GM23338 (cell line): ENCODE data around the gene TMEM11. TPM values are rescaled to one million over a fixed set of nuclear protein-coding genes. Genes with fewer than 3 reads are reported as not detected.

Experiments used
- ATAC-seq: fragments of 200-7000 bp; cut with Tn5 transposase; 3 replicates; pipeline ENCODE4 v1.9.1; 2020
- DNase-seq: peaks from one replicate; pipeline ENCODE4 v3.0.0-alpha.2; 2015; ENCODE audit warnings: low spot score
- H2AFZ ChIP-seq: fragments of 200-600 bp; sonication (generic); 2 replicates; pipeline ENCODE4 v1.8.0; 2016; ENCODE audit warnings: antibody characterized with exemption, mild to moderate bottlenecking, moderate library complexity
- H3F3A ChIP-seq: fragments of 200-600 bp; sonication (generic); replicated peaks from 2 replicates; pipeline ENCODE4 v1.8.0; 2017; ENCODE audit warnings: antibody characterized with exemption, mixed run types, low read depth
- H3K27ac ChIP-seq: fragments of 200-600 bp; sonication (generic); 2 replicates; pipeline ENCODE4 v1.6.1; 2016; ENCODE audit warnings: low read depth
- H3K27me3 ChIP-seq: fragments of 200-600 bp; sonication (generic); 2 replicates; pipeline ENCODE4 v1.8.0; 2016; ENCODE audit warnings: mild to moderate bottlenecking, mixed run types, moderate library complexity; ENCODE audit not compliant: insufficient read depth
- H3K36me3 ChIP-seq: fragments of 200-600 bp; sonication (generic); 2 replicates; pipeline ENCODE4 v1.8.0; 2016; ENCODE audit warnings: mild to moderate bottlenecking; ENCODE audit not compliant: insufficient read depth
- H3K4me1 ChIP-seq: fragments of 200-600 bp; sonication (generic); 2 replicates; pipeline ENCODE4 v1.8.0; 2016; ENCODE audit warnings: mild to moderate bottlenecking, moderate library complexity; ENCODE audit not compliant: insufficient read depth
- H3K4me2 ChIP-seq: fragments of 200-600 bp; sonication (generic); 2 replicates; pipeline ENCODE4 v1.7.1; 2017; ENCODE audit warnings: mixed run types
- H3K4me3 ChIP-seq: fragments of 200-600 bp; sonication (generic); 2 replicates; pipeline ENCODE4 v1.6.1; 2016; ENCODE audit warnings: mixed run types
- H3K79me2 ChIP-seq: fragments of 200-600 bp; sonication (generic); replicated peaks from 2 replicates; pipeline ENCODE4 v1.8.0; 2017; ENCODE audit warnings: mild to moderate bottlenecking; ENCODE audit not compliant: insufficient read depth
- H3K9me2 ChIP-seq: fragments of 200-600 bp; sonication (generic); 2 replicates; pipeline ENCODE4 v1.8.0; 2017; ENCODE audit not compliant: insufficient read depth
- H4K20me1 ChIP-seq: fragments of 200-600 bp; sonication (generic); replicated peaks from 2 replicates; pipeline ENCODE4 v1.8.0; 2017; ENCODE audit warnings: mild to moderate bottlenecking; ENCODE audit not compliant: insufficient read depth
- H3K27ac Mint-ChIP-seq: 2 replicates; pipeline ENCODE4 v1.8.0; 2020; ENCODE audit warnings: inconsistent platforms, mild to moderate bottlenecking, moderate library complexity, mixed read lengths
- H3K27me3 Mint-ChIP-seq: 3 replicates; pipeline ENCODE4 v1.8.0; 2022; ENCODE audit warnings: low read depth, mild to moderate bottlenecking, moderate library complexity, mixed read lengths, inconsistent platforms; ENCODE audit not compliant: insufficient read depth, poor library complexity
- H3K36me3 Mint-ChIP-seq: 3 replicates; pipeline ENCODE4 v1.8.0; 2021; ENCODE audit warnings: low read depth, mild to moderate bottlenecking, inconsistent platforms, moderate library complexity, mixed read lengths
- H3K4me1 Mint-ChIP-seq: 3 replicates; pipeline ENCODE4 v1.8.0; 2020; ENCODE audit warnings: mild to moderate bottlenecking, inconsistent platforms, mixed read lengths
- H3K4me3 Mint-ChIP-seq: 3 replicates; pipeline ENCODE4 v1.8.0; 2021; ENCODE audit warnings: moderate library complexity, mild to moderate bottlenecking, inconsistent platforms, mixed read lengths
- H3K9me3 Mint-ChIP-seq: 3 replicates; pipeline ENCODE4 v1.8.0; 2020; ENCODE audit warnings: moderate library complexity, mild to moderate bottlenecking, inconsistent platforms, mixed read lengths
- CTCF ChIP-seq, 2 experiments: fragments of 200-600 bp in 1 of 2; sonication (generic) in 1 of 2; conservative IDR thresholded peaks; 2 replicates each; pipeline versions ENCODE4 v1.5.1 to v1.6.1; 2016 to 2017; ENCODE audit warnings: antibody characterized with exemption in 2 of 2, low read depth in 2 of 2, mild to moderate bottlenecking in 2 of 2, moderate library complexity in 1 of 2
- ETS1 ChIP-seq: IDR thresholded peaks from 2 replicates; pipeline ENCODE4 v1.6.1; 2016; ENCODE audit warnings: antibody characterized with exemption
- POLR2AphosphoS5 ChIP-seq: IDR thresholded peaks from 2 replicates; pipeline ENCODE4 v1.6.1; 2016; ENCODE audit warnings: antibody characterized with exemption, low read depth
- STAT1 ChIP-seq: IDR thresholded peaks from one replicate; pipeline ENCODE4 v1.6.1; 2016; ENCODE audit warnings: antibody characterized with exemption; ENCODE audit not compliant: unreplicated experiment
- ZNF331 ChIP-seq: fragments of 250-450 bp; sonication (Bioruptor Pico); IDR thresholded peaks from 2 replicates; pipeline ENCODE4 v1.5.0; 2020; ENCODE audit warnings: low read depth, mild to moderate bottlenecking, moderate library complexity
- ZNF462 ChIP-seq: fragments of 250-450 bp; sonication (Bioruptor Pico); IDR thresholded peaks from 2 replicates; pipeline ENCODE4 v1.5.0; 2020; ENCODE audit warnings: mild to moderate bottlenecking, moderate library complexity
- polyA plus RNA-seq: library from polyadenylated mRNA; unstranded; fragments of >200 nt; fragmentation: Nextera tagmentation; extraction: Ambion mirVana; gene quantifications from 2 replicates; pipeline ENCODE4 v1.2.1, GENCODE V29; 2016
- total RNA-seq: library from RNA; depleted of rRNA; stranded (reverse); fragments of >200 nt; shearing (Covaris generic); gene quantifications from 2 replicates; pipeline ENCODE4 v1.2.3, GENCODE V29; 2014

Gene TMEM11
- total and polyA plus RNA-seq, 2 experiments from 2014 or later, result 38.5 to 90.2 TPM

GRCh38 chr17:21232033-21232749, 18.2 kb upstream of the TMEM11 start:
- Histone ChIP-seq H3K4me2 (no peak overlapping the region), H3K4me3 (no peak overlapping the region), H4K20me1 (no peaks in the 10 kb centered on the region), H3K9me2 (no peaks in the 10 kb centered on the region), H3K4me1 (no peaks in the 10 kb centered on the region), H2AFZ (no peak overlapping the region), H3K27ac (no peak overlapping the region), H3K79me2 (no peaks in the 10 kb centered on the region), H3F3A (no peaks in the 10 kb centered on the region), H3K36me3 (no peaks in the 10 kb centered on the region), H3K27me3 (no peaks in the 10 kb centered on the region)
- peaks cover 14% of the 10 kb centered on the region for H3K27me3 Mint-ChIP-seq
- H3K4me1 Mint-ChIP-seq, result no peaks in the 10 kb centered on the region
- no peak for ATAC-seq
- no peaks in the 10 kb centered on the region; the same call in 2 of the 3 replicates for H3K9me3 Mint-ChIP-seq
- no peak for DNase-seq
- H3K27ac Mint-ChIP-seq, result no peak overlapping the region
- H3K36me3 Mint-ChIP-seq, result no peaks in the 10 kb centered on the region; the same call in 2 of the 3 replicates
- TF ChIP-seq CTCF (conservative IDR thresholded peaks at IDR 0.05; ENCODE audit: low read depth in 2 of 2), result no peak
- TF ChIP-seq ZNF462 (CRISPR knock-in tag), result no peak
- TF ChIP-seq ZNF331 (CRISPR knock-in tag), result no peak
- no peak for TF ChIP-seq STAT1
- no peak for TF ChIP-seq ETS1
- no peak for TF ChIP-seq POLR2AphosphoS5
- H3K4me3 Mint-ChIP-seq, result no peak overlapping the region
